Measurements from ENCODE around the gene CYP26B1. TPM values are rescaled to one million over a fixed set of nuclear protein-coding genes. Genes with fewer than 3 reads are reported as not detected.

Gene CYP26B1, protein sequence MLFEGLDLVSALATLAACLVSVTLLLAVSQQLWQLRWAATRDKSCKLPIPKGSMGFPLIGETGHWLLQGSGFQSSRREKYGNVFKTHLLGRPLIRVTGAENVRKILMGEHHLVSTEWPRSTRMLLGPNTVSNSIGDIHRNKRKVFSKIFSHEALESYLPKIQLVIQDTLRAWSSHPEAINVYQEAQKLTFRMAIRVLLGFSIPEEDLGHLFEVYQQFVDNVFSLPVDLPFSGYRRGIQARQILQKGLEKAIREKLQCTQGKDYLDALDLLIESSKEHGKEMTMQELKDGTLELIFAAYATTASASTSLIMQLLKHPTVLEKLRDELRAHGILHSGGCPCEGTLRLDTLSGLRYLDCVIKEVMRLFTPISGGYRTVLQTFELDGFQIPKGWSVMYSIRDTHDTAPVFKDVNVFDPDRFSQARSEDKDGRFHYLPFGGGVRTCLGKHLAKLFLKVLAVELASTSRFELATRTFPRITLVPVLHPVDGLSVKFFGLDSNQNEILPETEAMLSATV
- 100 to 1,000 TPM in 1 of 4 donors, 10 to 100 TPM in 3; 10.0 to 106 (median 33.0) TPM for total RNA-seq

DNA sequence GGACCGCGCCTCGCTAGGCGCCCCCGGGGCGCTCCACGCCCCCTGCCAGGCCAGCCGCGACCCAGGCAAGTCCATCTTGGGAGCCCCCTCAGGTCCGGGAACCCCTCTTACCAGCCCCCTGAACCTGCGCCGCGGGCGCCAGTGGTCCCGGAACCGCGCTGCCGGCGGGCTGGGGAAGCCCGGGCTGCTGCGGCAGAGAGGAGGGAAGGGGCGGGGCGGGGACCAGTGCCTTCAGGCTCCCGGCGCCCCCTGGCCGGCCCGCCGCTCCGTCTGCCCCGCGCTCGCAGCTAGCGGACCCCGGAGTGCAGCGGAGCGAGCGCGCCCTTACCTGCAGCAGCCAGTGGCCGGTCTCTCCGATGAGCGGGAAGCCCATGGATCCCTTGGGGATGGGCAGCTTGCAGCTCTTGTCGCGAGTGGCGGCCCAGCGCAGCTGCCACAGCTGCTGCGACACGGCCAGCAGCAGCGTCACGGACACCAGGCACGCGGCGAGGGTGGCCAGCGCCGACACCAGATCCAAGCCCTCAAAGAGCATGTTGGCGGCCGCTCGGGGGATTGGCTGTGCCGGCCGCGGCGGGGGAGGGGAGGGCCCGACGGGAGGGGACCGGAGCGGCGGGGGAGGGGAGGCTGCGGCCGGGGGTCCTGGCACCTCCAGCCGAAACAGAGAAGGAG is at the start of gene CYP26B1:
Gene CYP26B1 (minus strand): TSS at position 560 of the 669 bp plus-strand sequence. CDS start 28 bp downstream, at position 532.
- TF ChIP-seq, protein P1, sequence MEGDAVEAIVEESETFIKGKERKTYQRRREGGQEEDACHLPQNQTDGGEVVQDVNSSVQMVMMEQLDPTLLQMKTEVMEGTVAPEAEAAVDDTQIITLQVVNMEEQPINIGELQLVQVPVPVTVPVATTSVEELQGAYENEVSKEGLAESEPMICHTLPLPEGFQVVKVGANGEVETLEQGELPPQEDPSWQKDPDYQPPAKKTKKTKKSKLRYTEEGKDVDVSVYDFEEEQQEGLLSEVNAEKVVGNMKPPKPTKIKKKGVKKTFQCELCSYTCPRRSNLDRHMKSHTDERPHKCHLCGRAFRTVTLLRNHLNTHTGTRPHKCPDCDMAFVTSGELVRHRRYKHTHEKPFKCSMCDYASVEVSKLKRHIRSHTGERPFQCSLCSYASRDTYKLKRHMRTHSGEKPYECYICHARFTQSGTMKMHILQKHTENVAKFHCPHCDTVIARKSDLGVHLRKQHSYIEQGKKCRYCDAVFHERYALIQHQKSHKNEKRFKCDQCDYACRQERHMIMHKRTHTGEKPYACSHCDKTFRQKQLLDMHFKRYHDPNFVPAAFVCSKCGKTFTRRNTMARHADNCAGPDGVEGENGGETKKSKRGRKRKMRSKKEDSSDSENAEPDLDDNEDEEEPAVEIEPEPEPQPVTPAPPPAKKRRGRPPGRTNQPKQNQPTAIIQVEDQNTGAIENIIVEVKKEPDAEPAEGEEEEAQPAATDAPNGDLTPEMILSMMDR (IDR thresholded peaks at IDR 0.05; ENCODE audit: low read depth): no peak

DNA sequence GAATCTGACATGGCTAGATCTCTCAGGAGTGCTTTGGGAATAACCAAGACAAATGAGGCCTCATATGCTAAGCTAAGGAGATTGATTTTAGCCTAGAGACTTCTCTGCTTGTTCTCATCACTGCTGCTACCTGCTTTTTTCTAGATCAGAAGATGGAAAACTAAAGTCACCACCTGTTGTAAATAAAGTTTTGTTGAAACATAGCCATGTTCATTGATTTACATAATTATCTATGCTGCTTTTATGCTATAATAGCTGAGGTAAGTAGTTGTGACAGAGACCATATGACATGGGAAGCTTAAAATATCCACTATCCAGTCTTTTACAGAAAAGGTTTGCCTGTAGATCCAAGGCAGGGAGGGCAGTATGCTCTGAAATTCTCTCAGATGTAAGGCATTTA is 46.1 kb upstream of the CYP26B1 start:
- TF ChIP-seq, protein P1 (IDR thresholded peaks at IDR 0.05; ENCODE audit: low read depth): no peak

DNA sequence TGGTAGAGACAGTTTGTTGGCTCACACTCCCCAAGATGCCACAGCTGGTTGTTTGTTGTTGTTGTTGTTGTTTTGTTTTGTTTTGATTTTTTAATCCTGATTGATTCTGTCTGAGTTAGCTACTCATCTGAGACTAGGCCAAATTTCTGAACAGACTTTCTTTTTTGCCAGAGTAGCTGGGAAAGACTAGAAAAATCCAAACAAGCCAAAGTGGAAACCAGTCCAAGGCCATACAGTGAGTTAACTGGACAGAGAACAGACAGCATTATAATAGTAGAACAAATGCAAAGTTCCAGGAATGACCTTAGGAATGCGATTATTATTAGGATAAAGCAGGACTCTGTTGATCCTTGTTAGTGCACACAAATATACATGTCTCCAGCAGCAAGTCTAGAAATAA is 43.8 kb upstream of the CYP26B1 start:
- TF ChIP-seq, protein P1 (IDR thresholded peaks at IDR 0.05; ENCODE audit: low read depth): no peak

DNA sequence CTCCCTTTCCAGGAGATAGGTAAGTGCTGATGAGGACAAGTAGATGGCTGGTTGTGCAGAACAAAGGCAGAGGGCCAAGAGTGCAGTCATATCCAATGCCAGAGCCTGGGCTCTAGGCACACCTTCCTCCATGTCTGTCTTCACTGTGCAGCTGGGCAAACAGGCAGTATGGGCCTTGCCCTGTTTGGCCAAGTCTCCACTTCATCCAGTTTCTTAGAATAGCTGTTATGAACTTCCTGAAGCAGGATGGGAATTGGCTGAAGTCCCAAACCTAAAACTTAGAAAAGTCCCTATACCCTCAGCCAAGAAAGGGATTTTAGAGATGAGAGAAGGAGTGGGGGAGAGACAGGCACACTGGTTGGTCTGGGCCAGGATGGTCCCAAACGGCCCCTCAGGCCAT is 37.5 kb upstream of the CYP26B1 start:
- TF ChIP-seq, protein P1 (IDR thresholded peaks at IDR 0.05; ENCODE audit: low read depth): no peak

DNA sequence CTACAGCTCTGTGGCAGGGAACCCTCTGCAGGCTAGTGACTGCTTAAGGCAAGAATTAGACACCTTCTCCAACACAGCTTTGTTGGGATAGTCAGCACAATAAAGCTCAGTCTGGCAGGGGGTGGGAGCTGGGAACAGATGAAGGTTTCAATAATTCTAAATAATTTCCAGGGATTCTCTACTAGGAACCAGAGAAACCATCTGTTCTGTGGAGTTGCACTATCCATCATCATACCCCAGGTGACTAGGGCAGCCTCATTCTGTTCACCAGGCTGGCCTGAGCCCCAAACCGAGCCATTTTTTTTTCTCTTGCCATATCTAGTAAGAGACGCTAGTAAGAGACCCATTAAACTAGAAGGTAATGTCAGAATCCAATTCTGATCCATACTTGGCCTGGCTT is 35.8 kb upstream of the CYP26B1 start:
- TF ChIP-seq, protein P1 (IDR thresholded peaks at IDR 0.05; ENCODE audit: low read depth): no peak

DNA sequence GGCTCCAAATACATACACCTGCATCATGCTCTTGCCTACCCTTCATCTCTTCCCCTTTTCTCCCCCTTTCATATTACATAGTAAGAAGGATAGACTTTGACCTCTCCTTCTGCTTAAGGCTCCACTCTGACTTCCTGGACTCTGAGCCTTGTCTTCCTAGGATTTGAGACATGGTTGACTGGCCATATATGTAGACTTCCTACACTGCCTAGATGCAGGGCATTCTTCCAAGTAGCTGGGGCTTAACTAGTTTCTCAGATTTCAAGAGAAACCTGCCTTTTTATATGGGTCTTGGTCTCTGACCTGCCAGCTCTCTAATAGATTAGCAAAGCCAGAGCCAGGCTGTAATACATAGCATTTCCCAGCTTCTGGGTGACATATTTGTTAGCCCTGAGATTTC is 35.4 kb upstream of the CYP26B1 start:
- TF ChIP-seq, protein P1 (IDR thresholded peaks at IDR 0.05; ENCODE audit: low read depth): no peak

DNA sequence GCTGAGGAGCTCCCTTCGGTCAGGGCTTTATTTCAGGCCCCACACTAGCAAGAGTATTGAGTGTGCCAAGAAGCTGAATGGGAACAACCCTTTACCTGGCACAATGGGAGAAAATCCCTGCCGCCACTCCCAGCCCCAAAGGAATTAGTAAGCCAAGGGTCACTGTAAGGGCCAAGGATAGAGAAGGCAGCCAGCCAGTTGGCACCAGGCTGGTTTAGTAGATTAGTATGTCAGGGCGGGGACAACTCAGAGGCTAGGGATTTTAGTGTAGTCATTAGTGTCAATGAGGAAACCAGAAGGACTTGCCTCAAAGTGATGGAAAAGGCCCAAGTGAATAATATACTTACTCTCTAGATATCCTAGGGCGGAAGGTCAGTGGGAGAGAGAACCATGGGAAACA is 34.9 kb upstream of the CYP26B1 start:
- TF ChIP-seq, protein P1 (IDR thresholded peaks at IDR 0.05; ENCODE audit: low read depth): no peak

Data from subcutaneous adipose tissue (tissue), 4 donors.